ENCODE results near the gene RELB.
"Not testable (repeated sequence)": the region's sequence is repeated elsewhere in the genome, so short reads cannot be mapped to it uniquely, and the experiment has no call there.

Gene RELB

GRCh38 chr19:44993526-44993925 is 7.7 kb upstream of the RELB start:
- FAIRE-seq, result no peak
- no peak for DNase-seq (ENCODE audit: insufficient read length, low spot score)
- TF ChIP-seq CTCF (IDR thresholded peaks at IDR 0.05; ENCODE audit: insufficient read depth, missing control alignments), result no peak

DNA sequence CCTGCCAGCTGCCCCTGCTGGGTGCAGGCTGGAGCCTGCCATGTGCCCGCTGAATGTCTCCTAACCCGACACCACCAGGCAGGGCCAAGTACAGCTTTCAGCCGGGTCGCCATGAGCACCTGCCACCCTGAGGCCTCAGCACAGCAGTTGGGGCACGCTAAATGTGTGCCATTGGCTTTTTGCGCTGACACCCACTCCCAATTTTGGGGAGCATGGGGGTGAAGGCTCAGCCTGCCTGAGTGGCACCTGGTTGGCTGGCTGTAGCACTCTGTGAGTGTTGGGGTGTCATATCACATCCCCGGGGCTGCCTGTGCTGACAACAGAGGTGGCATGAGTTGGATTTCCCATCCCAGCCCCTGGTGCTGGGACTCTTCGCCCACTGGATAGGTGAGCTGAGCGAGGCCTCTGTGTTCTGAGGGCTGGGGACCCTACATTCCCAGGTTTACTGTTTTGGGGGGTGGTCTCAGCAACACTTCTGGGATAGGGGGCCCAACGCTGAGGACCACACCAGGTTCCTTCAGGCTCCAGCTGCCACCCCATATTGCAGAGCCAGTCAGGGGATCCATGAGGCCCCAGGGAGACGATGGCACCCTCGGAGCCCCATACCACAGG is 7.2 kb upstream of the RELB start:
- no peak for FAIRE-seq
- DNase-seq (ENCODE audit: insufficient read length, low spot score), result no peak
- TF ChIP-seq CTCF (IDR thresholded peaks at IDR 0.05; ENCODE audit: insufficient read depth, missing control alignments), result no peak

DNA sequence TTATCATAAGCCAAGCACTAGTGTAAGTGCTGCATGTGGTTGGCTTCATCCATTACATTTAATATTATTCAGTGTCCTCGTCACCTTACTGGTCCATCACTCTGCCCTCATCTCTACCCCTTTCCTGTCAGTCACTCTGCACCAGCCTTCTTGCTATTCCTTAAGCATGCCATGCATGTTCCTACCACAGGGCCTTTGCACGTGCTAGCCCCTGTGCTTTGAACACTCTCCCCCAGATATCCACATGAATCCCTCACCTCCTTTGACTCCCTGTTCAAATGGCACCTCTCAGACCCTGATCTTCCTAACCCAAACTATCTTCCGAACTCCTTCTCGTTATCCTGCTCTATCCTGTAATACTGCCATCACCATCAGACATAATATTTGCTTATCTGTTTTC is 3.2 kb upstream of the RELB start:
- DNase-seq (ENCODE audit: insufficient read length, low spot score), result no peak
- no peak for FAIRE-seq
- TF ChIP-seq CTCF (IDR thresholded peaks at IDR 0.05; ENCODE audit: insufficient read depth, missing control alignments), result no peak

DNA sequence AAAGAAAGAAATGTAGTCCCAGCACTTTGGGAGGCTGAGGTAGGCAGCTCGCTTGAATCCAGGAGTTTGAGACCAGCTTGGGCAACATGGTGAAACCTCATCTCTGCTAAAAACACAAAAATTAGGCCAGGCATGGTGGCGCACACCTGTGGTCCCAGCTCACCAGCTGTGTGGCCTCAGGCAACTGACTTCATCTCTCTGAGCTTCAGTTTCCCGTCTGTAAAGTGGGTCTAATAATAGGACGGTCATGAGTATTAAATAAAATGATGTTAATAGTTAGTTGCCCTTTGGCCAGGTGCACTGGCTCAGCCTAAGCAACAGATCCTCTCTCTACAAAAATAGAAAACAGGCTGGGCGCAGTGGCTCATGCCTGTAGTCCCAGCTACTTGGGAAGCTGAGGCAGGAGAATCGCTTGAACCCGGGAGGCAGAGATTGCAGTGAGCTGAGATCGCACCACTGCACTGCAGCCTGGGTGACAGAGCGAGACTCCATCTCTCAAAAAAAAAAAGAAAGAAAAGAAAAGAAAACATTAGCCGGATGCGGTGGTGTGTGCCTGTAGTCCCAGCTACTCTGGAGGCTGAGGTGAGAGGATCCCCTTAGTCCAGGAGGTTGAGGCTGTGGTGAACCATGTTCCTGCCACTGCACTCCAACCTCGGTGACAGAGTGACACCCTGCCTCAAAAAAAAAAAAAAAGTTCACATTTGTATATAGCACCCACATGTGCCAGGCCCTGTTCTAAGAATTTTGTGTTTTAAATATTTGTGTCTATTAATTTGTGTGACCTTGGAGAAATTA is 1.9 kb upstream of the RELB start:
- not testable (repeated sequence) for FAIRE-seq; DNase-seq (ENCODE audit: insufficient read length, low spot score)

DNA sequence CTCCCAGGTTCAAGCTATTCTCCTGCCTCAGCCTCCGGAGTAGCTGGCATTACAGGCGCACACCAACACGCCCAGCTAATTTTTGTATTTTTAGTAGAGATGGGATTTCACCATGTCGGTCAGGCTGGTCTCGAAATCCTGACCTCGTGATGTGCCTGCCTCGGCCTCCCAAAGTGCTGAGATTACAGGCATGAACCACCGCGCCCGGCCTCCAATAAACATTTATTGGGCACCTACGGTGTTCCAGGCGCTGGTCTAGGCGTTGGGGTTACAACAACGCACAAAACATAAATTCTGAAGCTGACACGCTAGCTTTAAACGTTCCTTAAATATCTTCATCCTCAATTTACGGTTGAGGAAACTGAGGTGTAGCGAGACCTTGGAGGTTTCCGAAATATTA is 599 bp upstream of the RELB start:
- DNase-seq (ENCODE audit: insufficient read length, low spot score); FAIRE-seq: not testable (repeated sequence)

DNA sequence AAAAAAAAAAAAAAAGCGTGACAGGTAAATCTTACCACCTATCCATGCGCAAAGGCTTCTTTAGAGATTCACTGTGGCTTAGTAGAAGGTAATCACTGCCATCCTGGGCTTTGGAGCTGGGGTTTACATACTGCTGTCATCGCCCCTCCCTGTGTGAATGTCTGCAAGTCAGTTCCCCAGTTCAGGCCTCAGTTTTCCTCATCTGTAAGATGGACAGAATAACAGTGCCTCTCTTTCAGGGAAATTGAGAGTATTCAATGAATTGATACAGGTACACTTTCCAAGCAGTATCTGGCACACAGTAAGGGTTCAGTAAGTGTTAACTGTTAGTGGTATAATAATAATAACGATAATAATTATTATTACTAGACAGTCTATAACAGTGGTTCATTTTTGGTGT is 2.2 kb downstream of the RELB start:
- DNase-seq (ENCODE audit: insufficient read length, low spot score) (no peak), FAIRE-seq (no peak)
- TF ChIP-seq CTCF (IDR thresholded peaks at IDR 0.05; ENCODE audit: insufficient read depth, missing control alignments), result no peak

GRCh38 chr19:45005787-45006186 is 4.5 kb downstream of the RELB start:
- FAIRE-seq, result no peak
- no peak for DNase-seq (ENCODE audit: insufficient read length, low spot score)
- no peak for TF ChIP-seq CTCF (IDR thresholded peaks at IDR 0.05; ENCODE audit: insufficient read depth, missing control alignments)

DNA sequence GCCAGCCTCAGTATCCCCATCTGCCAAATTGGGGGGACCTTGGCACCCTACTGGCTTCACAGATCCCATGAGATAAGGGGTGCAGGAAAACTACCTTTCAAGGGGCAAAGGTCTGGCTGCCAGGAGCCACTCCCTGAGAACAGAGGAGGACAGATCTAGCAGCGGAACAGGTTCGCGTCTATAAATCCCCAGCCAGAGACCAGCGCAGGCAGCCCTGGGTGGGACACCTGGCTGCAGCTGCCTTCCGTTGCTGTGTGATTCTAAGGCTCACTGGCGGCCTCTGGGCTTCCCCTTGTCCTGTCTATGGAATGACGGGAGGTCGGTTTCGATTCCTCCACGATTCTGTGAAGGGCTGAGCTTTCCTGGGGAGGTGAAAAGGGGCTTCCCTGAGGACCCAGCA is 7.3 kb downstream of the RELB start:
- FAIRE-seq (no peak), DNase-seq (ENCODE audit: insufficient read length, low spot score) (no peak)
- no peak for TF ChIP-seq CTCF (IDR thresholded peaks at IDR 0.05; ENCODE audit: insufficient read depth, missing control alignments)

Measured in D721Med (cell line).